Pons (tissue), 1 donor: ENCODE measurements around the gene PLA2R1.

Experiments used
- DNase-seq: peaks from one replicate; pipeline ENCODE4 v3.0.0-alpha.2; 2016; ENCODE audit warnings: low spot score

PLA2R1 gene

GRCh38 chr2:159895258-159896065, 167.0 kb downstream of the PLA2R1 start:
- no peak for DNase-seq

DNA sequence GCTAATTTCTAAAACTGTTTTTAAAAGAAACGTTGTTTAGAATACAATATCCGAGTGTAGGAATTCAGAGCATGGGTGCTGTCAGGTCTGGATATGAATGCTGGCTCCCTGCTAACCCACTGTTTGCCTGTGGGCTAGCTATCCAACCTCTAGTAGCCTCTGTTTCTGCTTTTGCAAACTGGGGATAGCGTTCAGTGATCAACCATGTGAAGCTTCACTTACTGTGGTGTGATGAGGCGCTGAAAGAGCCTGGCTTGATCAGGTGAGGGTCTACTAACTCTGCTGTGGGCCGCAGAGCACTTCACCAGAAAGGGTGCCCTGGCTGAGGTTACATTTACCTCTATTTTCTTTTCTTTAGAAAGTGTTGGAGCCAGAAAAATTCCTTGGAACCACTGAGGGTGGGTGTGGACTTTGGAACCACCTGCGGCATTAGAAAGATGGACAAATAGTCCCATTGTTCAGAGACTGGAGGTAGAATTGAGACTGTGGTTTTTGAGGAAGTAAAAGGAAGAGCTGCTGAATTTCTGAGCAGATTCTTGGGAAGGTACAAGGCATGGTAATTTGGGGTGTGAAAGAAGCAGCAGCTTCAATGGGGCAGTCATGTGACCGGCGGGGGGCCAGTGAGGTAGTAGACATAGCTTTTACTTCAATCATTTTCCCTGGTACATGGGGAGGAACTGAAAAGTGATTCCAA, 168.1 kb downstream of the PLA2R1 start:
- DNase-seq, result no peak

- no peak for DNase-seq
Measured at GRCh38 chr2:159892990-159893810, 169.2 kb downstream of the PLA2R1 start.

DNA sequence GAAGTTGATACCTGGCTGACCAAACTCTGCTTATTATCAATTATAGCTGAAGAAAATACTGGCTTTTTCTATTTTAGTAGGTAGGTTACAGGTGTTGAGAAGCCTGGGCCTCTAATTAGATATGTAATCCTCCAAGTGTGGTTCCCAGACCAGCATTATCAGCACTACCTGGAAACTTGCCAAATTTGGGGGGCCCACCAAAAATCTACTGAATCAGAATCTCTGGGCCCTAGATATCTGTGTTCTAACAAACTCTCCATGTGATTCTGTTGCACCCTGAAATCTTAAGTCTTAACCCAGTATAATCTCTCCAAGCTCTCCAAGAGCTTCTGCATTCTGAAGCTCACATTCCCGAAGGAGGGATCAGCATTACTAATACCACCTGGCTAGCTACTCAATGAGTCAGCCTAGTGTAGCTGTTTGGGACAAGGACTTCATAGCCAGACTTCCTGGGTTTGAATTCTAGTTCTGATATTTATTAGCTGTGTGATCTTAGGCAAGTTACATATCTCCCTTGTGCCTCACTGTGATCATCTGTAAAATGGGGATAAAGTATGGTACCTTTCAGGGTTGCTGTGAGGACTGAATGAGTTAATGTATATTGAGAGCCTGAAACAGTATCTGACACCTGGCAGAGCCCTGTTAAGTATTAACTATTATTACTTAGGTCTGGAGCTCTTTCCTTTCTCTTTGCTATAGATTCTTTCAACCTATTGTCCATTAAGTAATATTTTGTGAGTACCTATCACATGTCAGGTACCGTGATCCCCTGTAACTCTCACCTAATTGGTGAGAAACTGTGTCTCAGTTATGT, 170.3 kb downstream of the PLA2R1 start:
- DNase-seq, result no peak

DNA sequence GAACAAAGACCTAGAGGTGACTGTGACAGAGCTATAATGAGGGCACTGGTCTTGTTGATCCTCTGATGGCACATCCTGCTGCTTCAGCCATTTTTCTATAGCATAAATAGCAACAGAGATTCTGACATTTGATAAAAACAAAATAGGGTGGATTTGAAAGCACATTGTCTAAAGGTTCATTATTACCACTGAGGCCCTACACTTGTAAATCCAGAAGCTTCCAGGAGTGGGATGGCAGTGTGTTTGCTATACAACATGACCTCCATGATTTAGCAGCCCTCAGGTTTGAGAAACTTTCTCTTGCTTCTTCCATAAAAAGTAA, 171.2 kb downstream of the PLA2R1 start:
- no peak for DNase-seq

DNA sequence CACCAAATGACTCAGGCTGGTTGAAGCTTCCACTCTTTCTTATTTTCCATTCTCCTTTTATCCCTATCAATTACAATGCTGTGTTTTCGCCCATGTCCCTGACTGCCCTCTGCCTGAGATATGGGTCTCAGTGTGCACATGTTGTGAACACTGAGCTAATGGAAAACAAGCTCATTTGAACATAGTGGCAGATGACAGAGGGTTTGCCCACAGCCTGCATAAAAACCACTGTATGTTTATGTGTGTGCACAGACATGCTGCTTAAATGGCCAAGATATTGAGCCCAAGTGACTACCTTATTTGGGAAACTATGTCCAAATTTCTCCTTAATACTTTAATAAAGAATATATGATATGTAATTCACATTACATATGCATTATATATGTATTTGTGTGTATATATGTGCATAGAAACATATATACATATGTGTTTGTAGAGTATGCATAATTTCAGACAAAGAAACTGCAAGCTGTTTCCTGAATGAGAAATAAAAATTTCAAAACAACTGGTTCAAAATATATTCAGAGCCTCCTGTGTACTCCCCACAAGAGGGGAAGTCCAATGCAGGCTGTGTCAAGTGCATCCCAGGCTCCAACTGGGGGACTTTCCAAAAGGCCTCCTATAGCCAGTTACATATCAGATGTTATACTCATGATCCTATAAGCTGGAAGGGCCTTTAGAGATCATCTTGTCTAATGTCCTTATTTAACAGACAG, 171.7 kb downstream of the PLA2R1 start:
- no peak for DNase-seq

DNA sequence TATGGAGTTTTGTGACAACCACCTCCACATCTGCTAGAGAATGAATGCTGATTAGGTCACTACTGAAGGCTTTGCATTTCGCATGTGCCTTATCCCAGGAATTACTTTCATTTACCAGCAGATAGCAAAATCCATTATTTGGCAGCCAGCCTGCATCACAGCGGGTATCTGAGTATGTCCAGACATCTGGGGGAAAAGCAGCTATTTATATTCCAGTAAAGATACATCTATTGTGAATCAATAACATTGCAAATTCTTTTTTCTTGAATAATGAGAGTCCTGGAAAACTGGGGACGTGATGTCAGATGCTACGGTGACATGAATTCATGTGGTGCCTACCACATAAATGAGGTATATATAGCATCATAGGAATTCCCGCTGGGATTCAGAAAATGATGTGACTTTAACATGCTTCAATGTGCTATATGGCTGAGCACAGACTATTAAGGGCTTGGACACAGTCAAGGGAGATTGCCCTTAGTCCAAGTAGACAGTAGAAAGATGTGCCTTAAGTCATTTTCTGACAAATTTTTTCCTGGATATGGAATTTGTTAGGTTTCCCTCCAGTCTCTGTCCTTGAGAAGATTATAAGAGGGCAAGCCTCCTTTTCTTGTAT, 180.2 kb downstream of the PLA2R1 start:
- DNase-seq, result no peak
